ENCODE measurements around the gene ANO7.

ANO7 gene

GRCh38 chr2:241237047-241237446 lies 48.6 kb downstream of the ANO7 start:
- no peak for TF ChIP-seq CTCF (conservative IDR thresholded peaks at IDR 0.05)
- H3K27ac ChIP-seq, result no peak overlapping the region

DNA sequence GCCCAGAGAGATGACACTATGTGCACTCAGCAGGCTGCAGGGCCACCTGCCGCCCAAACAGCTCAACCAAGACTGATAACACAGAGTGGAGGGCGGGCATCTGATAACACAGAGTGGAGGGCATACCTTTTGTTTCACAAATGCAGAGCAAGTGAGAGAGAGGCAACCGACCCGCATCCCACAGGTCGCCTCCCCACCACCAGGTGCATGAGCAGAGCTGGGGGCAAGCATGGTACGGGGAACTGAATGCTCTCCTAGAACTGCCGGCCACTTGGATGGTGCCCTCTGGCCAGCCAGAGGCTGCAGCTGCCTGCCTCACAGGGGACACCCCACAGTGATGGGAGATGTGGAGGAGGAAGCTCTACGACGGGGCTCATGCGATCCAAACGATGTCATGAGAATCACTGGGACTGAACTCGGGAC lies 49.5 kb downstream of the ANO7 start:
- no peak overlapping the region for H3K27ac ChIP-seq
- no peak for TF ChIP-seq CTCF (conservative IDR thresholded peaks at IDR 0.05)

DNA sequence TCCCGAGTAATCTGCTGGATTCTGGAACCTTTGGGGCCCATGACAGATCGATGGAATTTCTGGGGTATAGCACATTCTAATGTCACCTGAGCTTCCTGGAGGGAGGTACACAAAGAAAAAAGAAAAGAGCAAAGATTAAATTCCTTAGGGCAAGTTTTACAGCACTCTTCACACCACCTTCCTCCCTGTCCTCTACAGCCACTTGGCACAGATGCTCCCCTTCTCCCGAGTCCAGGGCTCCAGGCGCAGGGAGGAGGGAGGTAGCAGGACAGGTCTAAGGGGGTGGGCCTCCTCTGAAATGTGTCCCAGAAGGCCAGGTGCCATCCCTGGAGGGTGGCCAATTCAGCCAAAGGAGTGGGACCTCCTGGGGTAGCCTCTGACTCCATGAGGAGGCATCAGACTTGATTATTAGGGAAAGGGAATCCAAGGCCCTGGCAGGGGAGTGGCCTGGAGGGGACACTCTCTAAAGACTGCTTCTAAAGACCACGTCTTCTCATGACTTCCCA lies 50.3 kb downstream of the ANO7 start:
- no peak for TF ChIP-seq CTCF (conservative IDR thresholded peaks at IDR 0.05)
- no peak overlapping the region for H3K27ac ChIP-seq

DNA sequence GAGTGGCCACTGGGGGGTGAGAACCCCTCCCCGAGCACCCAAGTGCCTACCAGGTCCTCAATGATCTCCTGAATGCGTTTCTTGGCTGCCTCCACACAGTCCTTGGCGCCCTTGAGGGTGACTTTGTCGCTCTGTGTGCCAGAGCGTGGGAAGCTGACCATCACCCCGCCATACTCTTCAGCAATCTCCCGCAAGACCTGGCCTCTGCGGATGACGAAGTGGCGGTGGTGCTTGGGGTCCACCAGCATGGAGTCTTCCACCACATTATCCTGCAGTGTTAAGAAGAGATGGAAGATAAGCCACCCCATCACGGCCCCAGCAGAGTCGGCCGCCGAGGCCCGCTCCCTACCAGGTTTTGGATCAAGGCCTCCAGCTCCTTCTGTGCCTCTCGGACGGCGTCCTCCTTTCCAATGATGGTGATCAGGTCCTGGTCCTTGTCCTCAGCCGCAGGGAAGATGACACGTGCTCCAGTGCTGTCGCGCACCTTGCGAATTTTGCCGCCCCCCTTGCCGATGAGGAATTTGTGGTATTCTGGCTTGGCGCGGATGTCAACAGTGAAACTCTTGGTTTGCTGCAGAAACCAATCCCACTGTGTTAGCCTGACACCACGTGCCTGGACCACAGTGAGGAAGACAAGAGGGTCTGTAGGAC lies 51.2 kb downstream of the ANO7 start:
- TF ChIP-seq CTCF (conservative IDR thresholded peaks at IDR 0.05), result no peak
- H3K27ac ChIP-seq, result no peak overlapping the region

- no peak for TF ChIP-seq CTCF (conservative IDR thresholded peaks at IDR 0.05)
- no peak overlapping the region for H3K27ac ChIP-seq
Observed at GRCh38 chr2:241240320-241241004, 52.0 kb downstream of the ANO7 start.

DNA sequence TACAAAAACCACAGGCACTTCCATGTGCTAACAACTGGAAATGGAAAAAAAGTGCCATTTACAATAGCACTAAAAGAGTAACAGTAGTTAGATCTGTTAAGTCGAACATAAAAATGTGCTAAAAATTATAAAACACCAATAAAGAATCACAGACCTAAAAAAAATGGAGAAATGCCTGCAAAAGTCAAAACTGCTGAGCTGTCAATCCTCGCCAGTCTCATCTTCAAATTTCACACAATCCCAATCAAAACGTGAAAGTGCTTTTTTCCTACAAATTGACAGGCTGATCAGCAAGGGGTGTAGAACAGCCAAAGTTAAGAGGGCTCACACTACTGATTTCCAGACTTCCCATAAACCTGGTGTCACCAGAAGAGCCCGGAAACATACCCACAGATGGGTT lies 53.2 kb downstream of the ANO7 start:
- no peak overlapping the region for H3K27ac ChIP-seq
- no peak for TF ChIP-seq CTCF (conservative IDR thresholded peaks at IDR 0.05)

DNA sequence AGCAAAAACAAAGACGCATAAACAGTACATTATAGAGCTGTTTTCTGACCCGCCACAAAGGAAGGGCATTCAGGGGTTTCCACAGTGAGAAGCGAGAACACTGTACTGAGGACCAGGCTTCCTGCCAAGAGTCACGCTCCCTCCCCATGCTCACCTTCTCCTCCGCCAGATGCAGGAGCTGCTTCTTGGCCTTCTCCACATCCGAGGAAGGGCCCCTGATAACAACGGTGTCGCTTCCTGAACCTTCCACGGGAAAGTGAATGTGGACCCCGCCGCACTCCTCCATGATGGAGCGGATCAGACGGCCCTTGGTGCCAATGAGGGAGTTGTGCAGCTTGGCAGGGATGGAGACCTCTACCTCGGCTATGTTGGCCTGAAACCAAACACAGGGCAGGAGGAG lies 53.8 kb downstream of the ANO7 start:
- no peak for TF ChIP-seq CTCF (conservative IDR thresholded peaks at IDR 0.05)
- H3K27ac ChIP-seq, result no peak overlapping the region
